ENCODE data around the gene HTRA2.
"Not testable (repeated sequence)": the region's sequence is repeated elsewhere in the genome, so short reads cannot be mapped to it uniquely, and the experiment has no call there.

Gene HTRA2

DNA sequence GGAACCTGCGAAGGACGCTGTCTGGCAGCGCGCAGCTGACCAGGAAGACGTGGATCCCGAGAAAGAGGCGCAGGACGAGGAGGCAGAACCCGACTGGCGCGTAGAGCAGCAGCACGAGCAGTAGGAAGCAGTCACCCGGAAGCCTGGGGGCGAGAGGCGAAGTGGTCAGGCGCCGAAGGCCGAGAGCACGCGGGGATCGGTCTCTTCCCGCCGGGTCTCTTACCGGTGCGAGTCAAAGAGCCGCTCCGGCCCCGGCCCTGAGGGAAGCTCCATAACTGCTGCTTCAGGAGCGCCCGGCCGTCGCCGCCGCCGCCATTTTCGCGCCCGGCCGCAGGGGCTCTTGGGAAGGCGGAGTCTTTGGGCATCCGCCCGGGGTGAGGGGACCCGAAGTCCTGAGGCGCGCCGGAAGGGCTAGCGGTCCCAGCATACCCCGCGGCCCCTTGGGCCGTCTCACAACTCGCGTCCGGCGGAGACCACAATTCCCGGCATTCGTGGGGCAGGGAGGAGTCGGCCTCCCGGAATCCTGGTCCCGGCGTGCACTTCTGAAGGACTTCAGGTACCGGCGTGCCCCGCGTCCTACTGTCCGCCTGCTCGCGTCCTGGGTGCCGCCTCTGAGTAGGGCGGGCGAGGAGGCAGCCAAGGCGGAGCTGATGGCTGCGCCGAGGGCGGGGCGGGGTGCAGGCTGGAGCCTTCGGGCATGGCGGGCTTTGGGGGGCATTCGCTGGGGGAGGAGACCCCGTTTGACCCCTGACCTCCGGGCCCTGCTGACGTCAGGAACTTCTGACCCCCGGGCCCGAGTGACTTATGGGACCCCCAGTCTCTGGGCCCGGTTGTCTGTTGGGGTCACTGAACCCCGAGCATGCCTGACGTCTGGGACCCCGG lies at the start of gene HTRA2, which contains the start of gene AUP1:
TSS of gene HTRA2 (plus strand) at position 577 of the 882 bp plus-strand sequence. CDS start at position 651, 74 bp downstream.
TSS of gene AUP1 (minus strand) at position 350 of the 882 bp plus-strand sequence. CDS start at position 273, 77 bp downstream.
- DNase-seq, result peak; percentile 97
- in situ Hi-C loops (cut with MboI; ENCODE audit: low pct_unique_long_range_greater_than_20kb, low sequenced_read_pairs), result no loop called here

DNA sequence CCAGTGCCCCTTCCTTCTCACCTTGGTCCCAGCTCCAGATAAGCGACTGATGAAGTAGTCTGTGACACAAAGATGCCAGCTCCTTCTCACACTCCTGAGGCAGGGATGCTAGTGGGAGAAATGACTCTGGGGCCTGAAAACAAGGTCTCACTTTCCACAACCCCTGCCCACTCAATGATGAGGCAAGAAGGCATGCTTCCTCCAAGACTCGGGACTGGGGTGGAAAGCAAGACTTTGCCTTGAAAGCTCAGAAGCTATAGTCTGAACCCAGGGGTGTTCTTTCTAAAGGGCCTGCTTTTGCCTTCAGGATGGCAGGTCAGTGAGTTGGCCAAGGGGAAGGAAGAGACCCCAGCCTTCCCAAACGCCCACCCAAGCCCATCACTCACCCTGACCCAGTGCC lies 48.3 kb upstream of the HTRA2 start:
- in situ Hi-C loops (cut with MboI; ENCODE audit: low pct_unique_long_range_greater_than_20kb, low sequenced_read_pairs), result loop anchor here (10.0 kb wide), 1 partner anchor 113 kb away; no protein-coding TSS in a partner anchor
- DNase-seq, result no peak

DNA sequence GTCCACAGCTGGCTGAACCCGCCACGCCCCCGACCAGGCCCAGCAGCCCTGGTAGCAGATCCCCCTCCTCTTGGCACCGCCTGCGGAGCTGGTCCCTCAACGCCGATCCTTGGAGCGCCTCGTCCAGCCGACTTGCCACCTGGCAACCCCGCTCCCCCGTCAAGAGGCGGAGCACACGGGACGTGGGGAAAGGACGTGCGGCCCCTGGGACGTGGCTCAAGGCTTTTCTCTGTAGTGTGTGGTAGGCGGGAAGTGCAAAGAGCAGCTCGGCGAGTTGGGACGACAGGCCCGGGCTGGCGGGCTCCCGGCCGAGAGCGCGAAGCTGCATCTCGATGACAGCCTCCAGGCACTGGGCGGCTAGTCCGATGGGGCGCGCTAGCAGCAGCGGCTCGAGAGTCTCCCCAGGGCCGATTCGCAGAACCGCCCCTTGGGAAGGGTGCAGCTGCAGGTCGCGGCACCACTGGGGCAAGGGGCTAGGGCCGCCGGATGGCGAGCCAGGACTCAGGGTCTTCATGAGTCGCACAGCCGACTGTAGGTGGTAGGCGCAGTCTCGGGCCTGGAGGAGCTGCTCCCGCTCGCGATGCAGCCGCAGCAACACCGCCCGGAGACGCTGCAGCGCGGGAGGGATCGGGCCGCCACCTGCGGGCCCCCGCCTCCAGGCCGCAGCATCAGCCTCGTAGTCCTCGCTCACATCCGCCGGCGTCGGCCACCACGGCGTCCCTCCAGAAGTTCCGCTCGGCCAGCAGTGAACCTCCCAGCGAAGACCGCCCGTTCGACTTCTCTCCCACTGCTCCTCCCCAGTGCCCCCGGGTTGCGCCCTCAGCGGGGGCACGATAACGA lies 47.6 kb upstream of the HTRA2 start:
- no peak for DNase-seq
- in situ Hi-C loops (cut with MboI; ENCODE audit: low pct_unique_long_range_greater_than_20kb, low sequenced_read_pairs), result loop anchor here (10.0 kb wide), 1 partner anchor 113 kb away; no protein-coding TSS in a partner anchor

GRCh38 chr2:74482801-74483674 lies 46.7 kb upstream of the HTRA2 start, which contains the start of the genes CCDC142 and TTC31:
Gene CCDC142 (minus strand): TSS chr2:74482998. CDS start chr2:74482837, 161 bp downstream.
Gene TTC31 (plus strand): TSS chr2:74483081. CDS start chr2:74483096, 15 bp downstream.
- DNase-seq, result peak; percentile 96
- in situ Hi-C loops (cut with MboI; ENCODE audit: low pct_unique_long_range_greater_than_20kb, low sequenced_read_pairs), result loop anchor here (10.0 kb wide), 1 partner anchor 112 kb away; no protein-coding TSS in a partner anchor

- DNase-seq, result not testable (repeated sequence)
- in situ Hi-C loops (cut with MboI; ENCODE audit: low pct_unique_long_range_greater_than_20kb, low sequenced_read_pairs), result loop anchor here (10.0 kb wide), 1 partner anchor 111 kb away; no protein-coding TSS in a partner anchor
Observed at GRCh38 chr2:74483675-74484164, 46.0 kb upstream of the HTRA2 start.

DNA sequence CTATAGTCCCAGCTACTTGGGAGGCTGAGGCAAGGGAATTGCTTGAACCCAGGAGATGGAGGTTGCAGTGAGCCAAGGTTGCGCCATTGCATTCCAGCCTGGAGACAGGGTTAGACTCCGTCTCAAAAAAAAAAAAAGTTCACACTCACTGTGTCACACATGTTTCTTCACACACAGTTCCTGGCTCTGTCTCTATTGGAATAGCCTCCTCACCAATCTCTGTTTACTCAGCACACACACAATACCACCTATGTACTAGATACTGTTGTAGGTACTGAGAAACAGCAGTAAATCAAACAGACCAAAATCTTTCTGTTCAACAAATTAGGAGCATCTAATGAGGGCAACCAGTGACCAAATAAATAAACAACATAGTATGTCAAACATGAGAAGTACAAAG lies 43.6 kb upstream of the HTRA2 start:
- in situ Hi-C loops (cut with MboI; ENCODE audit: low pct_unique_long_range_greater_than_20kb, low sequenced_read_pairs), result loop anchor here (10.0 kb wide), 1 partner anchor 109 kb away; no protein-coding TSS in a partner anchor
- DNase-seq, result no peak

- in situ Hi-C loops (cut with MboI; ENCODE audit: low pct_unique_long_range_greater_than_20kb, low sequenced_read_pairs), result loop anchor here (10.0 kb wide), 1 partner anchor 106 kb away; no protein-coding TSS in a partner anchor
- no peak for DNase-seq
Observed at GRCh38 chr2:74488643-74489481, 40.9 kb upstream of the HTRA2 start.

- in situ Hi-C loops (cut with MboI; ENCODE audit: low pct_unique_long_range_greater_than_20kb, low sequenced_read_pairs), result loop anchor here (10.0 kb wide), 1 partner anchor 105 kb away; no protein-coding TSS in a partner anchor
- no peak for DNase-seq
Observed at GRCh38 chr2:74489906-74490305, 39.8 kb upstream of the HTRA2 start.

DNA sequence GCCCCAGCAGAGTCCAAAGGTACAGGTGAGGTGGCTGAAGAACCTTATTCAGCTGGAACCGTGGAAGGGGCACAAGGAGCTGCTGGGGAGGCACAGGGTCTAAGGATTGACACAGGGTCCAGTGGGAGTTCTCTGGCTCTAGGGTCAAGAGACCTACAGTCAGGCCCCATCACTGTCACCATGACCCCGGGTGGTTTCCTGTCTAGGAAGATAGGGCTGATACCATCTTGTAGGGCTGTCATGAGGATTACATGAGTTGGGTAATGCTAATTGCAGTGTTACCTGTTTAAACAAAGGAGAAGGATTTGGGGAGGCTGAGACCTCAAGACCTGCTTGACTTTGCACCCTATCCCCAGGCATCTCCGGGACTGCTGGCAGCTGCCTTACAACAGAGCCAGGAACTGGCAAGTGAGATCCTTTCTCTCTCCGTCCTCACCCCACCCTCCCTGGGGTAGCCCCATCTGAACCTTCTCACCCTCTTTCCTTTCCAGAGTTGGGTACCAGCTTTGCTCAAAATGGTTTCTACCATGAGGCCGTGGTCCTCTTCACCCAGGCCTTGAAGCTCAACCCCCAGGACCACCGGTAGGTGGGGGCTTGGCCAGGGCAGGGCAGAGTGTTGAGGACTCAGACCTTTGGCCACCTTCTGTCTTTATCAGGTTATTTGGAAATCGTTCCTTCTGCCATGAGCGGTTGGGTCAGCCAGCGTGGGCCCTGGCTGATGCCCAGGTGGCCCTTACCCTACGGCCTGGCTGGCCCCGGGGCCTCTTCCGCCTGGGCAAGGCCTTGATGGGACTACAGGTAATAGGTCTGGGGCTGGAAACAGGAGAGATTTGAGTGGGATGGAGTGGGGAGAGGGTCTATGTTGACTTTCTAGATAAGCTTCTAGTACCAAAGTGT lies 37.8 kb upstream of the HTRA2 start:
- in situ Hi-C loops (cut with MboI; ENCODE audit: low pct_unique_long_range_greater_than_20kb, low sequenced_read_pairs), result no loop called here
- DNase-seq, result no peak

- in situ Hi-C loops (cut with MboI; ENCODE audit: low pct_unique_long_range_greater_than_20kb, low sequenced_read_pairs), result no loop called here
- DNase-seq, result no peak
Observed at GRCh38 chr2:74493546-74493945, 36.2 kb upstream of the HTRA2 start.

DNA sequence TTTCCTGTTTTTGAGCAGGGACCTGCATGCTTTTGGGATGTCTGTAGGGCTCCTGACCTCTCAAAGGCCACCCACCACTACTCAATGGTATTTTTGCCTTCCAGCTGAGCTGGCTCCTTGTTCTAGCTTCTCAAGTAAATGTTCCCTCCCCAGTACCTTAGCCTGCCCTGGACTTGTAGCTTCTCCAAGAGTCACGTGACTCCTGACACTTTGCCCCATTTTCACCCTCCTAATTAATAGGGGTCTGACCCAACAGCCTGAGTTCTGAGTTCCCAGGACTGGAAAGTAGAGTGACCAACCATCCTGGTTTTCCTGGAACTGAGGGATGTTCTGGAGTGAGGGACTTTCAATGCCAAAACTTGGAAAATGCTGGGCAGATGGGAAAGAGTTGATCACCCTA lies 34.3 kb upstream of the HTRA2 start:
- in situ Hi-C loops (cut with MboI; ENCODE audit: low pct_unique_long_range_greater_than_20kb, low sequenced_read_pairs), result no loop called here

GRCh38 chr2:74496997-74497776 lies 32.5 kb upstream of the HTRA2 start:
- no peak for DNase-seq
- in situ Hi-C loops (cut with MboI; ENCODE audit: low pct_unique_long_range_greater_than_20kb, low sequenced_read_pairs), result no loop called here

More for the DNA sequence above, 34.3 kb upstream of the HTRA2 start:
- no peak for DNase-seq

DNA sequence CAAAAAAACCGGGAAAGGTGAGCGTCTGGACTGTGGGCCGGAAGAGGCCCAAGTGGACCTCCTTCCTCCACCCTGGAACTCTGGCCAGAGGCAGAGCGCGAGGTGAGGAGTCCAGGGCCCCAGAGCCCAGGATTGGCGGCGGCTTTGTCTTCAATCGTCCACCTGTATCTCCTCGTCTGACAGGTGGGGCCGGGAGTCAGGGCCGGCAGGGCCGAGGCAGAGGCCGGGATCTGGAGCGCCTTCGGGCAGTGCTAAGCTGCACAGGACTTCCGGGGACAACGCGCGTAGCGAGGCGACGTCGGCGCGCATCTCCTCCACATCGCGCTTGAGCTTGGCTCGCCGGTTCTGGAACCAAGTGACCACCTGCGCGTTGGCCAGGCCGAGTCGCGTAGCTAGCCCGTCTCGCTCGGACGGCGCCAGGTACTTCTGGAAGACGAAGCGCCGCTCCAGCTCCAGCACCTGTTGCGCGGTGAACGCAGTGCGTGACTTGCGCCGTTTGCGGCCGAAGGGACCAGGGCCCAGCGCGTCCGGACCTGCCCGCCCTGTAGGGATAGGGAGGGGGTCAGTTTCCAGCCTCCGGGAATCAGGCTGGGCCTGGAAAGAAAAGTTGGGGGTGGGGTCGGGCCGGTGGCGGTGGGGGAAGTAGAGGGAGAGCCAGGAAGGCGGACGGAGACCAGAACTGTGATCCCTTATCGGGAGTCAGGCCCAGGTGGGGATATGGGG lies 31.8 kb upstream of the HTRA2 start:
- no peak for DNase-seq
- in situ Hi-C loops (cut with MboI; ENCODE audit: low pct_unique_long_range_greater_than_20kb, low sequenced_read_pairs), result no loop called here

DNA sequence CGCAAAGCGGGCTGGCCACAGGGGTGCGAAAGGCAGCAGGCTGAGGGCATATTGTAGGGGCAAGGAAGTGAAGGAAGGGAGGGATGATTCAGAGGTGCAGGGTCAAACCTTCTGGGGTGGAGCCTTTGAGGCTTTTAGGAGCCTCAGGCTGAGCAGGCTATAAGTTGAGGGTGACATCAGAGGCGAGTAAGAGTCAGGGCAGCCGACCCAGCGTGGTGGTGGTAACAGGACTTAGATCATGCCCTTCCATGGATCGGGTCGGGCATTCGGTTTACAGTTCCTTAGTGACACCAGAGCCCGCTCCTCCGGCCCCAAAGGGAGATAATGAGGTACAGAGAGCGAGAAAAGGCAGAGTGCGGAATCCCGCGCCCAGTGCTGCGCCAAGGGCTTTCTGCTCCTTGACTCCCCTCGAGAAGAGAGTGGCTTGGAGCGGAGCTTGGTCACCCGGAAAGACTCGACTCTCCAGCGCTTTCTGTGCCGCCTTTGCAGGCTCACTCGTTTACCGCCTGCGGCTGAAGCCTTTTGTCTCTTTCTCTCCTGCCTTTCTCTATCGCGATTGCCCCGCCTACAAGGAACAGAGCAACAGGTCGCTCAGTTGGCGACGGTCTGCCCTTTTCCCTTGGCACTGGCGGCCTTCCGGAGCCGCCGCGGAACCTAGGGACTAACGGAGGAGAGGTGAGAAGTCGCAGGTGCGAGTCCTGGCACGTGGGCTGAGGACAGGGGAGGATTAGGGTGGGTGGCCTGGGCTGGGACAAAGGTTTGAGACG lies 31.1 kb upstream of the HTRA2 start:
- DNase-seq, result no peak
- in situ Hi-C loops (cut with MboI; ENCODE audit: low pct_unique_long_range_greater_than_20kb, low sequenced_read_pairs), result no loop called here

Measured in KBM-7 (cell line).